ENCODE data around the gene DEDD.

DNA sequence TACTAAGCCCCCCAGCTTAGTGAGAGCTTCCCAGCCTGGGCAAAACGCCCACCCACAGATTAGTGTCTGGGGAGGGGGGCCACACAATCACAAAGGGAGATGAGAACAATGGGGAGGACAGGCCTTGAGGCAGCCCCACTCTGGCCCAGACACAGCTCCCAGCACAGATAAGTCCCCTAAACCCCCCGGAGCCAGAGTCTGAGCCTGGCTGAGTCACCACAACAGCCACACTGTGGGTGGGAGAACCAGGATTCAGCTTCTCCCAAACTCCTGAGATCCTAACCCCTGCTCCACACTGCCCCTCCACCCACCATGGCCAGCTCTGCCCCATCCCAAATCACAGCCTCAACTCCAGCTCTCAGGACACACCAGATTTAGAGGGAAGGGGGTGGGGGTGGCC is 47.3 kb downstream of the DEDD start:
- TF ChIP-seq CTCF (conservative IDR thresholded peaks at IDR 0.05; ENCODE audit: low read length) (no peak), EZH2phosphoT487 (IDR thresholded peaks at IDR 0.05; ENCODE audit: borderline replicate concordance, low read depth, low read length) (no peak)
